Hepatocyte (in vitro differentiated cells): ENCODE data around the gene ONECUT3. TPM values are rescaled to one million over a fixed set of nuclear protein-coding genes. Genes with fewer than 3 reads are reported as not detected.
A peak's percentile ranks its signal among the peaks of the same experiment; 100 is the strongest.

ENCODE experiments used
- DNase-seq: peaks from one replicate; pipeline ENCODE4 v3.0.0-alpha.2; 2016; ENCODE audit warnings: low spot score
- H2AFZ ChIP-seq: fragments of 200-600 bp; sonication (generic); 2 replicates; pipeline ENCODE4 v1.6.0; 2016; ENCODE audit warnings: antibody characterized with exemption, mild to moderate bottlenecking
- H3K27ac ChIP-seq: fragments of 200-600 bp; sonication (generic); 2 replicates; pipeline ENCODE4 v1.5.1; 2016; ENCODE audit warnings: mild to moderate bottlenecking
- H3K27me3 ChIP-seq: fragments of 200-600 bp; sonication (generic); 2 replicates; pipeline ENCODE4 v1.6.1; 2016
- H3K36me3 ChIP-seq: fragments of 200-600 bp; sonication (generic); replicated peaks from 2 replicates; pipeline ENCODE4 v1.5.1; 2016; ENCODE audit warnings: low read depth; ENCODE audit not compliant: insufficient read depth
- H3K4me1 ChIP-seq: fragments of 200-600 bp; sonication (generic); 2 replicates; pipeline ENCODE4 v1.5.1; 2016; ENCODE audit warnings: mild to moderate bottlenecking, moderate library complexity; ENCODE audit not compliant: insufficient read depth
- H3K4me2 ChIP-seq: fragments of 200-600 bp; sonication (generic); 2 replicates; pipeline ENCODE4 v1.6.0; 2016
- H3K4me3 ChIP-seq: fragments of 200-600 bp; sonication (generic); 2 replicates; pipeline ENCODE4 v1.5.1; 2016; ENCODE audit warnings: mild to moderate bottlenecking
- H3K79me2 ChIP-seq: fragments of 200-600 bp; sonication (generic); 2 replicates; pipeline ENCODE4 v1.6.0; 2017; ENCODE audit warnings: mild to moderate bottlenecking
- H3K9me2 ChIP-seq: fragments of 200-600 bp; sonication (generic); replicated peaks from 2 replicates; pipeline ENCODE4 v1.6.0; 2017; ENCODE audit warnings: mild to moderate bottlenecking; ENCODE audit not compliant: insufficient read depth
- H3K9me3 ChIP-seq: fragments of 200-600 bp; sonication (generic); 2 replicates; pipeline ENCODE4 v1.5.1; 2016; ENCODE audit warnings: low read depth, mild to moderate bottlenecking
- H4K20me1 ChIP-seq: fragments of 200-600 bp; sonication (generic); 2 replicates; pipeline ENCODE4 v1.6.0; 2016; ENCODE audit warnings: mild to moderate bottlenecking; ENCODE audit not compliant: insufficient read depth, poor library complexity, severe bottlenecking
- EZH2 ChIP-seq: fragments of 200-600 bp; sonication (generic); IDR thresholded peaks from 2 replicates; pipeline ENCODE4 v1.6.1; 2016; ENCODE audit warnings: antibody characterized with exemption, mild to moderate bottlenecking, borderline replicate concordance
- EZH2phosphoT487 ChIP-seq: fragments of 200-600 bp; sonication (generic); IDR thresholded peaks from one replicate; pipeline ENCODE4 v1.6.1; 2018; ENCODE audit warnings: antibody characterized with exemption, mild to moderate bottlenecking, low read depth, moderate library complexity; ENCODE audit not compliant: unreplicated experiment, severe bottlenecking
- WGBS: methylation state at CpG from one replicate; pipeline ENCODE4 v1.1.6; 2016; ENCODE audit warnings: low lambda C conversion rate; ENCODE audit errors: missing lambda C conversion rate; 5-methylcytosine and 5-hydroxymethylcytosine counted together
- polyA plus RNA-seq: library from polyadenylated mRNA; unstranded; fragments of >200 nt; fragmentation: Nextera tagmentation; extraction: Ambion mirVana; gene quantifications from 2 replicates; pipeline ENCODE4 v1.2.1, GENCODE V29; 2016
- total RNA-seq: library from RNA; depleted of rRNA; stranded (reverse); fragments of >200 nt; gene quantifications from 2 replicates; pipeline ENCODE4 v1.2.3, GENCODE V29; 2014
- TF ChIP-seq, protein P1 (sequence below): fragments of 200-600 bp; sonication (generic); IDR thresholded peaks from 2 replicates; pipeline ENCODE4 v1.5.1; 2016; ENCODE audit warnings: antibody characterized with exemption, mild to moderate bottlenecking; ENCODE audit not compliant: poor library complexity

ONECUT3 gene
- total and polyA plus RNA-seq, 2 experiments from 2014 or later: 0.03 to 0.06 TPM

DNA sequence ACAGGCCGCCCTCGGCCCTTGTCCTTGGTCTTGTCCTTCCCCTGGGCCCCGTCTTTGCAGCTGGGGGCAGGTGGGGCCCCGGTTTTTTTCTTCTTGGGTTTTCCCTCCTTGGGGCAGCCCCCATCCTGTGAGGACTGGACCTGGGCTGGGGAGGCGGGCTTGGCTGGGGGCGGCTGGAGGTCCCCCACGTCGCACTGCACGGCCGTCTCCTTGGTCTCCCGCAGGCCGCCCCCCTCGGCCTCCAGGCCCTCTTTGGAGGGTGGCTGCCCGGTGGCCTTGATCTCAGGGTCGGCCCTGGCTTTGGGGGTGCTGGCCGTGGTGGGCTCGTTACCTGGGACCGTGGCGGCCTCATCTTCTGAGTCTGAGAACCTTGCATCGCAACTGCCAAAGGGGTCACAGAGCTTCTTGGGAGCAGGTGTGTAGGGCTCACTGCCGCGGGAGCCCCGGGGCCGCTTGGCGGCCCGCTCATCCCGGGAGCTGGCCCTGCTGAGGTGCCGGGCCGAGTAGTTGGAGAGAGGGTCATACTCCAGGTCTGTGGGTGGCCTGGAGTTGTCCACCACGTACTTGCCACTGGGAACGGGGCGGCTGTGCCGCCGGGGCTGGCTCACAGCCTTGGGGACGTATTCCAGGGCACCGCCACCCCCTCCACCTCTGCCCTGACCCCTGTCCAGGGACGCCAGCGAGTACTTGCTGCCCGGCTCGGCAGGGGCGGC is 74.4 kb downstream of the ONECUT3 start:
- no peak for DNase-seq
- TF ChIP-seq EZH2: no peak
- TF ChIP-seq, protein P1, sequence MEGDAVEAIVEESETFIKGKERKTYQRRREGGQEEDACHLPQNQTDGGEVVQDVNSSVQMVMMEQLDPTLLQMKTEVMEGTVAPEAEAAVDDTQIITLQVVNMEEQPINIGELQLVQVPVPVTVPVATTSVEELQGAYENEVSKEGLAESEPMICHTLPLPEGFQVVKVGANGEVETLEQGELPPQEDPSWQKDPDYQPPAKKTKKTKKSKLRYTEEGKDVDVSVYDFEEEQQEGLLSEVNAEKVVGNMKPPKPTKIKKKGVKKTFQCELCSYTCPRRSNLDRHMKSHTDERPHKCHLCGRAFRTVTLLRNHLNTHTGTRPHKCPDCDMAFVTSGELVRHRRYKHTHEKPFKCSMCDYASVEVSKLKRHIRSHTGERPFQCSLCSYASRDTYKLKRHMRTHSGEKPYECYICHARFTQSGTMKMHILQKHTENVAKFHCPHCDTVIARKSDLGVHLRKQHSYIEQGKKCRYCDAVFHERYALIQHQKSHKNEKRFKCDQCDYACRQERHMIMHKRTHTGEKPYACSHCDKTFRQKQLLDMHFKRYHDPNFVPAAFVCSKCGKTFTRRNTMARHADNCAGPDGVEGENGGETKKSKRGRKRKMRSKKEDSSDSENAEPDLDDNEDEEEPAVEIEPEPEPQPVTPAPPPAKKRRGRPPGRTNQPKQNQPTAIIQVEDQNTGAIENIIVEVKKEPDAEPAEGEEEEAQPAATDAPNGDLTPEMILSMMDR: no peak
- TF ChIP-seq EZH2phosphoT487: no peak
- 97% methylated on average over 35 of the region's 41 CpGs for WGBS
- no peak overlapping the region for H2AFZ ChIP-seq
- no peaks in the 10 kb centered on the region for H3K36me3 ChIP-seq
- no peaks in the 10 kb centered on the region for H3K9me2 ChIP-seq
- H3K4me2 ChIP-seq: no peak overlapping the region
- H3K4me3 ChIP-seq: no peak overlapping the region
- no peaks in the 10 kb centered on the region for H3K27me3 ChIP-seq
- peaks cover 5% of the 10 kb centered on the region for H3K4me1 ChIP-seq
- no peaks in the 10 kb centered on the region for H3K9me3 ChIP-seq
- peaks cover 11% of the 10 kb centered on the region for H4K20me1 ChIP-seq
- peaks cover 25% of the 10 kb centered on the region for H3K79me2 ChIP-seq
- peak overlapping the region; percentile 90 for H3K27ac ChIP-seq

DNA sequence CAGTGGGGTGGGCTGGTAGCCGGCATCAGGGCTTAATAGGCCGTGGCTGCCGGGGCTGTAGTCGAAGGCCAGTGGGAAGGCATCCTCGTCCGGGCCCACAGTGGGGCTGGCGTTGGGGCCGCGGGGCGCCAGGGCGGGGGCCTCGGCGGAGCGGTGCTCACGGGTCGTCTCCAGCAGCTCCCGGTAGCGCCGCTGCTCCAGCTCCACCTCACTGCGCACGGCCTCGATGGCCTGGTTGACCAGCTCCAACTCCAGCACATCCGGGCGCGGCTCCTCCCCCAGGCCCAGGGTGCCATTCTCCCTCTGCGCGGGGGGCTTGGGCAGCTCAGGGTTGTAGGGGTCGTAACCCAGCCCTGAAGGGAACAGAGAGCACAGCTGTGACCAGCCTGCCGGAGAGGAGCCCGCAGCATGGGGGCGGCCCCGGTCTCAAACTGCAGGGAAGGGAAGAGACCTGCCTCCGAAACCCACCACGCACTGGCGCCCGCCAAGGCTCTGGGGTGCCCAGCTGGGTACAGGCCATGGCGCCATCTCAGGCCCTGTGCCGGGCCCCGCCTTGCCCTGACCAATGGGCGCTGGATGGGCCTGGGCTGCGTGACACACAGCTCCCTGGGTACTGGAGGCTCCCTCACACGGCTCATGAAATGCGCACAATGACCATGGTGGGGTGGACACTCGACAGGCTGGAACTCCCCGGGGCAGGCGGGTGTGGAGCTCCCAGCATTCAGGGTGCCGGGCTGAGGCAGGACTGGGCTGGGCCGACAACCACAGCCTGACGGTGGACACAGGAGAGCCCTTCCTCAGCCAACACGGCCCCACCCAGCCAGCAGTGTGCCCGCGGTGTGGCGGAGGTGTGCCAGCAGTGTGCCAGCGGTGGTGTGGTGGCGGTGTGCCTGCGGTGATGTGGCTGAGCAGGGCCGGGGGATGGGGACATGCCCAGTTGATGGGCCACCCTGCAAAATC is 75.3 kb downstream of the ONECUT3 start:
- no peak overlapping the region for H3K4me3 ChIP-seq
- no peaks in the 10 kb centered on the region for H3K27me3 ChIP-seq
- no peak for TF ChIP-seq EZH2phosphoT487
- TF ChIP-seq, protein P1: no peak
- no peak for TF ChIP-seq EZH2
- H3K36me3 ChIP-seq: no peaks in the 10 kb centered on the region
- H3K27ac ChIP-seq: no peak overlapping the region
- H3K4me2 ChIP-seq: no peak overlapping the region
- peaks cover 15% of the 10 kb centered on the region for H4K20me1 ChIP-seq
- no peaks in the 10 kb centered on the region for H3K9me3 ChIP-seq
- DNase-seq: no peak
- no peaks in the 10 kb centered on the region for H3K9me2 ChIP-seq
- WGBS: 99% methylated on average over 45 of the region's 57 CpGs
- H2AFZ ChIP-seq: no peak overlapping the region
- H3K4me1 ChIP-seq: peaks cover 5% of the 10 kb centered on the region
- H3K79me2 ChIP-seq: peaks cover 34% of the 10 kb centered on the region

DNA sequence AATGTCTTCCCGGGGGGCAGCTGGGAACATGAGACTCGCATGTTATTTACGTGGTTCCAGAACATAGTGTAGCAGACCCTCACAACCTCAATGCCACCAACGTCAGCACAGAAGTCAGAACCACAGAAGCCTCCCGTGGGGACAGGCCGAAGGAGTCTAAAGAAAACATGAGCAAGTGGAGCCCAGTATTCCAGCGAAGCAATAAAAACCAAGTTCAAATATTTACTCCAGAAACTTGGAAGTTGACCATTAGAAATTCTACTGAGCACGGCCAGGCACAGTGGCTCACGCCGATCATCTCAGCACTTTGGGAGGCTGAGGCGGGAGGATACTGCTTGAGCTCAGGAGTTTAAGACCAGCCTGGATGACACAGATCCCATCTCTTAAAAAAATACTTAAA is 76.7 kb downstream of the ONECUT3 start:
- H4K20me1 ChIP-seq: peaks cover 22% of the 10 kb centered on the region
- TF ChIP-seq, protein P1: no peak
- no peak for TF ChIP-seq EZH2phosphoT487
- no peak for TF ChIP-seq EZH2
- no peaks in the 10 kb centered on the region for H3K27me3 ChIP-seq
- H3K4me2 ChIP-seq: no peak overlapping the region
- WGBS: 74% methylated on average over 11 of the region's 11 CpGs
- no peaks in the 10 kb centered on the region for H3K9me3 ChIP-seq
- no peak overlapping the region for H2AFZ ChIP-seq
- no peak for DNase-seq
- H3K27ac ChIP-seq: no peak overlapping the region
- no peaks in the 10 kb centered on the region for H3K9me2 ChIP-seq
- H3K4me3 ChIP-seq: no peak overlapping the region
- peaks cover 5% of the 10 kb centered on the region for H3K4me1 ChIP-seq
- H3K79me2 ChIP-seq: peaks cover 39% of the 10 kb centered on the region
- H3K36me3 ChIP-seq: no peaks in the 10 kb centered on the region
